Measurements from ENCODE around the gene SPATA16. TPM values are rescaled to one million over a fixed set of nuclear protein-coding genes. Genes with fewer than 3 reads are reported as not detected.
"Not testable (repeated sequence)": the region's sequence is repeated elsewhere in the genome, so short reads cannot be mapped to it uniquely, and the experiment has no call there.

The SPATA16 gene
- total RNA-seq, 1 donor from 2014 or later = not detected

DNA sequence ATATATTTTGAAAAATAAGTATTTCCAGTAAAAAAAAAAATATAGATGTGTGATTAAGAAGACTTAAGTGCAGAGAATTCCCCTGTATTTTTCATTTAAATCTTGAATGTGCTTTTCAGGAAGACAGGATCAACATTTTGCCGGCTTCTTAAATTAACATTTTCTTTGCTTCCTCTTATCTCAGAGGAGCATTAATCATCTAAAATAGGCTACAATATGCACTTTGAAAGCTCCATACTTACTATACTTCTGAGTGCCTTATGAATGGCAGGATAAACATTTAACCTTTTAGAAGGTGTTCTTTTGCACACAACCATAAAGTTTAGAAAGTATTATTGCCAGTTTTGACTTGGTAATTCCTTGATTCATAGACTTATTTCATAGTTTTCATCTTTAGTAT lies 226.2 kb downstream of the SPATA16 start:
- no peaks in the 10 kb centered on the region for H3K36me3 Mint-ChIP-seq (ENCODE audit: low read depth)
- intact Hi-C loops (cut with micrococcal nuclease) = no loop called here
- H3K27ac Mint-ChIP-seq = no peak overlapping the region
- no peaks in the 10 kb centered on the region for H3K9me3 Mint-ChIP-seq
- peaks cover 14% of the 10 kb centered on the region for H3K27me3 Mint-ChIP-seq (ENCODE audit: low read depth)
- H3K4me1 Mint-ChIP-seq (ENCODE audit: low read depth) = no peaks in the 10 kb centered on the region
- H3K4me3 Mint-ChIP-seq (ENCODE audit: low read depth) = no peak overlapping the region
- DNase-seq (ENCODE audit: low spot score) = no peak

DNA sequence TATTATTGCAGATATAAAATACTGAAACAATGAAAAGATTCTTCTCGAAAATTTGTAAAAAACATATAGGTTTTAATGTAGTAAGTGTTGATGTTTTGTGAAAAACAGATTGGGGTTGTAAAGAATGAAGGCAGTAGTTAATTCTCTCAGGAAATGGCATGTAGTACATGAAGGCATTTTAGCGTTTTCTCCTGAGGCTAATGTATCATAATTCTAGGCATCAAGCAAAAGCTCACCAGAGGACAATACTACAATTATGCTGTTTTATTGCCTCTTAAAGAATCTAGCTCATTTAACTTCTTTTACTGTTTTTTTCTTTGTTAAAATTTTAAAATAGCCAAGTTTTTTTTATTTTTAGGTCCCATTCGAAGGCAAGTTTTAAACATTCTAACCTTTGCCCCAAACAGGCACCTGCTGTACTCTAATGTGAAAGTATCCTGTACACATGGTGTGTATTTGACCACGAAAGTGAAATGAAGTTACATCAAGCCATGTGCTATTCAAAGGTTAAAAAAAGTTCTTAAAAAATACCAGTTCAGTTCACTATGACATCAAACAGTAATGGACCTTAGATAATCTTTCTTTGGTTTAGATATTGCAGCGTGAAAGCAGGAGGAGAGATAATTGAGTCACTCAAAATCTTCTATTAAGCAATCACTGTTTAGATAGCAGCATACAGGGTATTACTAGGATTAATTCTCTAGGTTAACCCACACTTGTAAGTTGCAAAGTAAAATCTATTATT lies 227.0 kb downstream of the SPATA16 start:
- intact Hi-C loops (cut with micrococcal nuclease) = no loop called here
- Mint-ChIP-seq H3K27me3 (ENCODE audit: low read depth) (peaks cover 14% of the 10 kb centered on the region), H3K27ac (no peak overlapping the region), H3K36me3 (ENCODE audit: low read depth) (no peaks in the 10 kb centered on the region), H3K4me1 (ENCODE audit: low read depth) (no peaks in the 10 kb centered on the region), H3K9me3 (no peaks in the 10 kb centered on the region), H3K4me3 (ENCODE audit: low read depth) (no peak overlapping the region)
- DNase-seq (ENCODE audit: low spot score) = no peak

DNA sequence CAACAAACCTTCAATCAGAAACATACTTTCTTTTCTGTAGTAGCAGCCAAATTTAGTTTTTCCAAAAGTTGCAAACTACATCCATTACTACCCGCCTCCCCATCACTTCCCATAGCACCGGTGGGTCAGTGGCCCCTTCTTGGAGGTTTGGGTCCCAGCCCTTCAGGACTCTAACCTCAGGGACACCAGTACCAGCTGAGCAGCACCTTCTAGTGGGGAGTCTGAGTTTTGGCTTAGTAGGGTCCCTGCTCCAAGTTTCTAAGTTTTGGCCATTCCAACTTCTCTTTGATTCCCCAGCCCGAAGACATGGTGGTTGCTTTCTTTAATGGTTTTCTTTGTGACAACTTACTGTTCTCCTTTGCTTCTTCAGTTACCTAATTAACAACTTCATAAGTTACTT lies 229.9 kb downstream of the SPATA16 start:
- H3K9me3 Mint-ChIP-seq = no peaks in the 10 kb centered on the region
- DNase-seq (ENCODE audit: low spot score) = no peak
- H3K4me1 Mint-ChIP-seq (ENCODE audit: low read depth) = no peaks in the 10 kb centered on the region
- H3K4me3 Mint-ChIP-seq (ENCODE audit: low read depth) = no peak overlapping the region
- intact Hi-C loops (cut with micrococcal nuclease) = no loop called here
- no peaks in the 10 kb centered on the region for H3K36me3 Mint-ChIP-seq (ENCODE audit: low read depth)
- no peak overlapping the region for H3K27ac Mint-ChIP-seq
- peaks cover 10% of the 10 kb centered on the region for H3K27me3 Mint-ChIP-seq (ENCODE audit: low read depth)

DNA sequence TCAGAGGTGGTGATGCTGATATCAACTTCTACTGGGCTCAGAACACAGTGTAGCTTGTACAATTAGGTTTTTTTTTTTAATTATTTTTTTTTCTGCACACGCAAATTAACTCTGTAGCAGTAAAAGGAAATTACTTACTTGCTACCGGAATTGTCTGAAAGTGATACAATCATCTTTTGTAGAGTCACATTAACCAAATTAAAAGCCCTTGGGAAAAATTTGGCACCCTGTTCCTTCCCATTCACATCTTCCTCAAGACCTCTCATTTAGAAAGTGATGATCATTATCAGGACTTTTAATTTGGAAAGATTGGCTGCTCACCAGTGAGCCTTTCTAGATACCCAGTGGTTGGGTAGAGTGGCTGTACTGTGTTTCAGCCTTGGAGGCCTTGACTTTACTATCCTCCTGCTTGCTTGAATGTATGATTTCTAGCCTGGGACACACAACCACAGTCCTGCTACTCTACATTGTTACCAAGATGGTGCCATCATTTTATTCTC lies 232.2 kb downstream of the SPATA16 start:
- intact Hi-C loops (cut with micrococcal nuclease) = no loop called here
- no peak overlapping the region for H3K27ac Mint-ChIP-seq
- no peaks in the 10 kb centered on the region for H3K36me3 Mint-ChIP-seq (ENCODE audit: low read depth)
- no peak for DNase-seq (ENCODE audit: low spot score)
- H3K4me1 Mint-ChIP-seq (ENCODE audit: low read depth) = no peaks in the 10 kb centered on the region
- peaks cover 4% of the 10 kb centered on the region for H3K27me3 Mint-ChIP-seq (ENCODE audit: low read depth)
- no peaks in the 10 kb centered on the region for H3K9me3 Mint-ChIP-seq
- H3K4me3 Mint-ChIP-seq (ENCODE audit: low read depth) = no peak overlapping the region

DNA sequence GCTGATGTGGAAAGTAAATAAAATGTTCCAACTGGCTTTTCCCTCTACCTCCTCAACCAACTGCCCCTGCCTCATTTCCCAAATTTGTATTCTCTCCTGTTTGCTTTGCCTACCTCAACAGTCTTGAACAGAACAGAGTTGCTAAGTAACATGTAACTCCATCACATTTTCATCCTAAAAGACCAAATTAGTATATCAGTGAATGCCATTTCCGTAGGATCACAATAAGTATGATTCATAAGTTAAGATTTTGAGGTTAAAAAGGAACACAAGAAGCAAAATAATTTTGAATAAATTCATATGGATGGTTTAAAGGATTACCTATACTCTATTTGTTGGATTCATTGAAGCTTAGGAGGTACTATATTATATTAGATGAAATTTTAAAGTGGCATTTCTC lies 235.6 kb downstream of the SPATA16 start:
- no peaks in the 10 kb centered on the region for H3K9me3 Mint-ChIP-seq
- no peaks in the 10 kb centered on the region for H3K36me3 Mint-ChIP-seq (ENCODE audit: low read depth)
- H3K27ac Mint-ChIP-seq = no peak overlapping the region
- no peak for DNase-seq (ENCODE audit: low spot score)
- H3K27me3 Mint-ChIP-seq (ENCODE audit: low read depth) = no peaks in the 10 kb centered on the region
- no peak overlapping the region for H3K4me3 Mint-ChIP-seq (ENCODE audit: low read depth)
- H3K4me1 Mint-ChIP-seq (ENCODE audit: low read depth) = no peaks in the 10 kb centered on the region
- intact Hi-C loops (cut with micrococcal nuclease) = no loop called here

DNA sequence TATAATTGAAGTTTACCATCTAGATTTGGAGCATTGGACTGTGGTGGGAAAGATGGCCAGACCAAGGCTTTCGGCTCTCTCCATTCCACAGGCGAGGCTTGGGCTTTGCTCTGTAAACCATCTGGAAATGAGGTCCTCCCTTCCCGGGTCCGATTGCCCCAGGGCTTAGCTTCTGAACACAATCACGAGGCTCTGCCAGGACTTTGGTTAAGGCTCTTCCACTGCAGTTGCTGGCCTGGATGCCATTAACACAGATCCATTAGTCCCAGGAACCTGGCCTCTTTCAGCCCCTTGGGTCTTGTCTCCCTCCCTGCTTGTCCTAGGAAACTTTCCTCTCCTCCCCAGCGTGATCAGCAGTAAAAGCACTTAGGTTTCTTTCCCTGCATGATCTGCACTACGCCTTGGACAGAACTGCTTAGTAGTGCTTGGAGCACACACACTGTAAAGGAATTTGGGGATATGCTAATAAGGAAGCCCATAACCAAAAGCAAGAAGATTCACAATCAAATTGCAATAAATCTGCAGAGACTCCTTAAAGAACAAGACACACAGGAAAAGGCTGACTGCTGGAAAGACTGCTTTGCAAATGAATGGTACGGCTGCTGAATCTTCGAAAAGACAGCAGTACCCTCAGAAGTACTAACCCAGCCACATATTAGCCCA lies 236.2 kb downstream of the SPATA16 start:
- no peaks in the 10 kb centered on the region for H3K27me3 Mint-ChIP-seq (ENCODE audit: low read depth)
- H3K9me3 Mint-ChIP-seq = no peaks in the 10 kb centered on the region
- no peaks in the 10 kb centered on the region for H3K4me1 Mint-ChIP-seq (ENCODE audit: low read depth)
- no peaks in the 10 kb centered on the region for H3K36me3 Mint-ChIP-seq (ENCODE audit: low read depth)
- H3K4me3 Mint-ChIP-seq (ENCODE audit: low read depth) = no peak overlapping the region
- DNase-seq (ENCODE audit: low spot score) = no peak
- H3K27ac Mint-ChIP-seq = no peak overlapping the region
- intact Hi-C loops (cut with micrococcal nuclease) = no loop called here

DNA sequence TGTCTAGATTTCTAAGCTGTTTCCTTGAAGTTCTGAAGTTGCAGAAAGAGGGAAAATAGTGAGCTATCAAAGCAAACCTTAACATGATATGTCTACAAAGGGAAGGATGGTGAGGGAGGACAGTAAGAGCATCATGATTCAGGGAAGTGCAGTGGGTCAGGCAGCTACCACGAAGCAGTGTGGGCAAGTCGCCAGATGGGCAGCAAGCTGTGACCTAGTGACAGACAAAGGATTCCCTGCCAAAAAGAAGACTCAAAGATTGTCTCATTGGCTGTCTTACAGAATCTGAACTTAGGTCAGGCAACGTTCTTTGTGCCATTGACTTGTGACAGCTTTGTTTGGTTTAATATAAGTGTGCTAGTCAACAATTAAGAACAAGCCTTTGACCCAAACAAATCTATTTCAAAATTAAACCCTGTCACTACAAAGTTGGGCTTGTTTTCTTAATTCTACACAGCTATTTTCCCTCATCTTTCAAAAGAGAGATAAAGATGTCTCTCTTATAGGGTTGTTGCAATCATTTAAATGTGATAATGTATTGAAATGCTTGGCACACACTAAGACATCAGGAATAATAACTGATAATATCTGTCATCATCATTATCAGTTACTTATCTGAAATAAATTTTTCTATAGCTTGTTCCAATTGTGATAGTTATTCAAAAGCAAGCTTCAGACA lies 237.3 kb downstream of the SPATA16 start:
- Mint-ChIP-seq H3K4me3 (ENCODE audit: low read depth) (no peak overlapping the region), H3K27ac (no peak overlapping the region)
- intact Hi-C loops (cut with micrococcal nuclease) = no loop called here

DNA sequence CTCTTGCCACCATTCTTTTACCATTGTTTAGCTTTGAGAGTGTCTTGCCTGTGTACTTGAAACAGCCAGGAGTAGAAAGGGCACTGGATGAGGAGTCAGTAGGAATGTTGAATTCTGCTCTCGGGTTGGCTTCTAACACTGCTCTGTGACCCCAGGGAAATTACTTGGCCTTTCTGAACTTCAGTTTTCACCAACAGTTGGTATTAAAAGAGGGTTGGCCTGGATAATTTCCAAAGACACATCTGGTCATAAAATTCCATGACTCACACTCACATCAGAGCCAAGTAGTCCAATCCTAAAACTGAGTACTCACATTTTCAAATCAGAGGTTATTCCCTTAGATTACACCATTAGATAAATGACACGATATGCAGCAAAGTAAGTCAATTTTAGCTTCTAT lies 248.9 kb downstream of the SPATA16 start:
- no peaks in the 10 kb centered on the region for H3K27me3 Mint-ChIP-seq (ENCODE audit: low read depth)
- H3K4me3 Mint-ChIP-seq (ENCODE audit: low read depth) = no peak overlapping the region
- no peaks in the 10 kb centered on the region for H3K9me3 Mint-ChIP-seq
- no peaks in the 10 kb centered on the region for H3K36me3 Mint-ChIP-seq (ENCODE audit: low read depth)
- H3K27ac Mint-ChIP-seq = no peak overlapping the region
- DNase-seq (ENCODE audit: low spot score) = no peak
- H3K4me1 Mint-ChIP-seq (ENCODE audit: low read depth) = no peaks in the 10 kb centered on the region
- intact Hi-C loops (cut with micrococcal nuclease) = no loop called here

More for the DNA sequence above, 237.3 kb downstream of the SPATA16 start:
- no peaks in the 10 kb centered on the region for H3K9me3 Mint-ChIP-seq
- no peaks in the 10 kb centered on the region for H3K27me3 Mint-ChIP-seq (ENCODE audit: low read depth)
- no peaks in the 10 kb centered on the region for H3K36me3 Mint-ChIP-seq (ENCODE audit: low read depth)
- DNase-seq (ENCODE audit: low spot score) = no peak
- H3K4me1 Mint-ChIP-seq (ENCODE audit: low read depth) = no peaks in the 10 kb centered on the region

DNA sequence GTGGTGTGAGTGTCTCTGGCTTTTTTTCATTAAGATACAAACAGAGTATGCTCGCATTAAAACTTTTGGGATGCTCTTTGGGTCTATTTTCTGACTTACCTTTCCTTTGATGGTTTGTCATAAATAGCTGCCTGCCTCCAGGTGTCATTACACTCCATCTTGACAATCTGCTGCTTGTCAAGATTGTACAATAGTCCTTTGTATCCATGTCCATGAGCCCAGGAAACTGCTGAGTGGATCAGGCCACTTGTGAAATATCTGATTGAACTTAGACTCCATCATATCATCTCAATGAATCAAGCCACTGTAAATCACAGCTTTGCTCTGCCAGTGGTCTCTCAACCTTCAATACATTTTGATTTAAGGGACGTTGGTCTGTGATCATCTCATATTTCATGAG lies 255.3 kb downstream of the SPATA16 start:
- Mint-ChIP-seq H3K27ac (no peak overlapping the region), H3K4me1 (ENCODE audit: low read depth) (no peaks in the 10 kb centered on the region), H3K9me3 (no peaks in the 10 kb centered on the region), H3K36me3 (ENCODE audit: low read depth) (no peaks in the 10 kb centered on the region), H3K4me3 (ENCODE audit: low read depth) (no peak overlapping the region), H3K27me3 (ENCODE audit: low read depth) (no peaks in the 10 kb centered on the region)
- DNase-seq (ENCODE audit: low spot score) = no peak
- intact Hi-C loops (cut with micrococcal nuclease) = no loop called here

DNA sequence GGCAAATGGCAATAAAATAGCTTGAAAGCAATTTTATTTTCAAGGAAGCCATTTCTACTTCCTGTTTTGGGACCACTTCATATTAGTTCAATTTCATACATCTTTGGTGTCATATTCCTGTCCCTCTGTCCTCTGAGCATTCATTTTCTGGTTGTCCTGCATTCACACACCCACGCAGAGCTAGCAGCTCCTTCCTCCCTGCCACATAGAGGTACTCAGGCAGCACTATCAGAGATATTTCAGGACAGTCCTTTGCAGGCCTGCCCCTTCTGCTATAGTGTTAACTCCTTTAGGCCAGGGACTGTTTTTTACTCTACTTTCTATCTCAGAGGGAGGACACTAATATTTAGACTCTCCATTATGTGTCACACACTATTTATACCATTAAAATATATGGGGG lies 258.5 kb downstream of the SPATA16 start:
- H3K27me3 Mint-ChIP-seq (ENCODE audit: low read depth) = peaks cover 1% of the 10 kb centered on the region
- no peak overlapping the region for H3K27ac Mint-ChIP-seq
- H3K4me1 Mint-ChIP-seq (ENCODE audit: low read depth) = no peaks in the 10 kb centered on the region
- intact Hi-C loops (cut with micrococcal nuclease) = no loop called here
- H3K36me3 Mint-ChIP-seq (ENCODE audit: low read depth) = no peaks in the 10 kb centered on the region
- H3K4me3 Mint-ChIP-seq (ENCODE audit: low read depth) = no peak overlapping the region
- DNase-seq (ENCODE audit: low spot score) = no peak
- peaks cover 4% of the 10 kb centered on the region for H3K9me3 Mint-ChIP-seq

DNA sequence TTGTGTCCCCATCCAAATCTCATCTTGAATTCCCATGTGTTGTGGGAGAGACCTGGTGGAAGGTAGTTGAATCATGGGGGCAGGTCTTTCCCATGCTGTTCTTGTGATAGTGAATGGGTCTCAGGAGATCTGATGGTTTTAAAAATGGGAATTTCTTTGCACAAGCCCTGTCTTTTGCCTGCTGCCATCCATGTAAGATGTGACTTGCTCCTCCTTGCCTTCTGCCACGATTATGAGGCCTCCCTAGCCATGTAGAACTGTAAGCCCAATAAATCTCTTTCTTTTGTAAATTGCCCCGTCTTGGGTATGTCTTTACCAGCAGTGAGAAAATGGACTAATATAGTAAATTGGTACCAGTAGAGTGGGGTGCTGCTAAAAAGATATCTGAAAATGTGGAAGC lies 261.7 kb downstream of the SPATA16 start:
- H3K4me1 Mint-ChIP-seq (ENCODE audit: low read depth); intact Hi-C loops (cut with micrococcal nuclease); H3K36me3 Mint-ChIP-seq (ENCODE audit: low read depth); H3K4me3 Mint-ChIP-seq (ENCODE audit: low read depth); DNase-seq (ENCODE audit: low spot score); H3K9me3 Mint-ChIP-seq; H3K27me3 Mint-ChIP-seq (ENCODE audit: low read depth); H3K27ac Mint-ChIP-seq: not testable (repeated sequence)

DNA sequence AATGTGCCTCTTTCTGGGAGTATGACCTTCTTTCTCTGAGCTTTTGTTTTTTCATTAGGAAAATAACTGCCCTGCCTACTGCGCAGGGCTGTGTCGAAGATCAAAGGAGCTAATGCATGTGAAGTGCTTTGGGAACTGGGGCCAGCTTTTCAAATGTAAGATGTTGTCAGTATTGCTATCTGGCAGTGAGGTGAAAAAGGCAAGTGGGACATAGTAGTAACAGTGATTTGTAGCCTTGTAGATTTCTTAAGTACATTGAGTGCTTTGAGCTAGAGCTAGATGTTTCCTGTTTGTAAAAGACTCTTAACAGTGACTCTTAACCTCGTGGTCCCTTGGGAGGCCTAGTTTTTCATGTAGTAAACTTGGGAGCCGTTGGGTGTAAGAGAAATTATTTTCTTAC lies 264.0 kb downstream of the SPATA16 start:
- Mint-ChIP-seq H3K27me3 (ENCODE audit: low read depth) (peaks cover 1% of the 10 kb centered on the region), H3K36me3 (ENCODE audit: low read depth) (no peaks in the 10 kb centered on the region), H3K9me3 (peaks cover 4% of the 10 kb centered on the region), H3K27ac (no peak overlapping the region), H3K4me3 (ENCODE audit: low read depth) (no peak overlapping the region), H3K4me1 (ENCODE audit: low read depth) (no peaks in the 10 kb centered on the region)
- intact Hi-C loops (cut with micrococcal nuclease) = no loop called here
- DNase-seq (ENCODE audit: low spot score) = no peak

DNA sequence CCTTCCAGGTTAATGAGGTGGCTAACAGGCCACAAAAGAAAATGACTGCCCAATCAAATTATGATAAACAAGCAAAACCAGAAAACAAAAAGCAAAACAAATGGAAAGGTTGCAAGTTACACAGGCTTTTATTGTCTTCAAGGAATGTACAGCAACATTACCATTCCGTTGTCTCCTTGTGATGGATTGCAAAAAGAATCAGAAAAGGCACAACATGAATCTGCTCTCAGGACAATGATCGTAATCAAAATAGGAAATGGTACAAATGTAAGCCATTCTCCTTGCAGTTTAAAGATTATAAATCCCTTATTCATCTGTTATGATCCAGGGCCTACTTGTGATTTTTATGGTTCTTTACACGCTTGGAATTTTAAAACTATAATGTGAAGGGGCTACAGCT lies 264.7 kb downstream of the SPATA16 start:
- H3K4me3 Mint-ChIP-seq (ENCODE audit: low read depth) = no peak overlapping the region
- H3K4me1 Mint-ChIP-seq (ENCODE audit: low read depth) = no peaks in the 10 kb centered on the region
- peaks cover 4% of the 10 kb centered on the region for H3K9me3 Mint-ChIP-seq
- DNase-seq (ENCODE audit: low spot score) = no peak
- H3K27me3 Mint-ChIP-seq (ENCODE audit: low read depth) = peaks cover 1% of the 10 kb centered on the region
- intact Hi-C loops (cut with micrococcal nuclease) = no loop called here
- no peak overlapping the region for H3K27ac Mint-ChIP-seq
- no peaks in the 10 kb centered on the region for H3K36me3 Mint-ChIP-seq (ENCODE audit: low read depth)
